Stimulated activated CD8-positive, alpha-beta memory T cell treated with anti-CD3 and anti-CD28 coated beads, Interleukin-15, amount 100 ng/mL, for 24 hours (primary cell): ENCODE measurements around the gene KRT7.
"Not testable (repeated sequence)": the region's sequence is repeated elsewhere in the genome, so short reads cannot be mapped to it uniquely, and the experiment has no call there.

Experiments used
- DNase-seq: peaks from one replicate; pipeline ENCODE4 v3.0.0-alpha.2; 2020; ENCODE audit warnings: low read depth

Gene KRT7

GRCh38 chr12:52278575-52279421, 45.8 kb downstream of the KRT7 start:
- DNase-seq: peak; percentile 66

DNA sequence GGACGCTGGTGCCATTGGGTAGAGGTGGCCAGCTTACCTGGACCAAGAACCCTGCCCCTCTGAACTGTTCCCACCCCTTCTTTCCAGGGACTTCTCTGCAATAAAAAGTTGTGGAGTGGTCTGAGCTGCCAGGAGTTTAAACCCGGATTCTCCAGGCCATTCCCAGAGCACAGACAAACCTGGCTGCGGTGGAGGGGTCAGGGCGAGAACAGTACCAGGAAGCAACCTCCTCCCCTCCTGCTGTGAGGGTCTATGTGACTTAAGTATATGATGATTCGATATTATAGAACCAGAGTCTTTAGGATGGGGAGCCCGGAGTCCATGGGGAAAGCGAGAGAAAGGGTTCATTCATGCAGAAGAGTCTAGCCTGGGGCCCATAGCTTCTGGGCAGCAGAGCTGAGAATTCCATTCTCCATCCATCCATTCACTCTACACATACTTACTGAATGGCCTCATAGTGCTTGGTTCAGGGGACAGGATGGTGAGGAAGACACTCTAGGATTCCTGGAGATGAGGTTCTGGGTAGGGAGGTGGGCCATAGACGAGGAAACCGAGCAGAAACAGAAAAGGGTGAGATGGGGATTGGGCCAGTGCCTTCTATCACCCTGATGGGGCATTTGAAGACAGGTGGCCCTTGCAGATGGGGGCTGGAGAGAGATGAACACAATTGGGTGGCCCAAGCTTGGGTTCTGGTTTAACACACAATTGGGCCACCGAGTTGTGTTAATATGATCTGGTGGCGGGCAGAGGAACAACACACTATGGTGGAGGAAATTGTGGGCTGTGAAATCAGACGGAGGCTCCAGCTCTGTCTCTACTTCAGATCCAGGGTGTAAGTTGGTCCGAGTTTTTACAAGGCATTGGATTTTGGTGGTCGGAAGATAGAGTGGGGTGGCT, 46.6 kb downstream of the KRT7 start:
- no peak for DNase-seq

- DNase-seq: no peak
Observed at GRCh38 chr12:52280319-52280795, 47.3 kb downstream of the KRT7 start.

- DNase-seq: no peak
Observed at GRCh38 chr12:52280796-52281560, 47.9 kb downstream of the KRT7 start.

DNA sequence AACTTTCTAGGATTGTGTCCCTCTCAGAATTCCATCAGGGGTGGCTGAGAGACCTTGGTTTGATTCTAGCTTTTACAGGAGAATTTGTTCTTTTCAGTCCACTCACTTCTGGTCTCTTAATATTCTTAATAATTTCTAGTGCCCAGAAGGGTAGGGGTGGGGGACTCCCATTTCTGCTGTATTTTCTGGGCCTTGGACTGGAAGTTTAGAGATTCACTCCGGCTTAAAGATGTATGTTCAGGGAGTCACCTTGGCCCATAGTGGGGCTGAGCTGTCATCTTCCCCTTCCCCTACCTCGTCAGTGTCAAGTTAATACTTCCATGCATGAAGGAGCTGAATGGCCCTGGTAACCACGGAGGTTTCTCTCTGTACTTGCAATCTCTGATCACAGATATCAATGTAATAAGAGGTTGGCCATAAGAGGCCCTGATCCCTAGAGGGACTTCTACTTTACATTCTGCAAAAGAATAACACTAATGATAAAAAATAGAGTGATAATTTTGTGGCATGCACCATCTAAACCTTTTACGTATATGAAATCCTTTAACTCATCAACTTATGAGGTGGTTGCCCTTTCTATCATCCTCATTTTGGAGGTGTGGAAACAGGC, 51.6 kb downstream of the KRT7 start:
- no peak for DNase-seq

- no peak for DNase-seq
Observed at GRCh38 chr12:52285172-52285745, 52.2 kb downstream of the KRT7 start.

- DNase-seq: no peak
Observed at GRCh38 chr12:52285851-52286530, 52.9 kb downstream of the KRT7 start.

GRCh38 chr12:52286857-52287785, 54.1 kb downstream of the KRT7 start:
- DNase-seq: not testable (repeated sequence)

DNA sequence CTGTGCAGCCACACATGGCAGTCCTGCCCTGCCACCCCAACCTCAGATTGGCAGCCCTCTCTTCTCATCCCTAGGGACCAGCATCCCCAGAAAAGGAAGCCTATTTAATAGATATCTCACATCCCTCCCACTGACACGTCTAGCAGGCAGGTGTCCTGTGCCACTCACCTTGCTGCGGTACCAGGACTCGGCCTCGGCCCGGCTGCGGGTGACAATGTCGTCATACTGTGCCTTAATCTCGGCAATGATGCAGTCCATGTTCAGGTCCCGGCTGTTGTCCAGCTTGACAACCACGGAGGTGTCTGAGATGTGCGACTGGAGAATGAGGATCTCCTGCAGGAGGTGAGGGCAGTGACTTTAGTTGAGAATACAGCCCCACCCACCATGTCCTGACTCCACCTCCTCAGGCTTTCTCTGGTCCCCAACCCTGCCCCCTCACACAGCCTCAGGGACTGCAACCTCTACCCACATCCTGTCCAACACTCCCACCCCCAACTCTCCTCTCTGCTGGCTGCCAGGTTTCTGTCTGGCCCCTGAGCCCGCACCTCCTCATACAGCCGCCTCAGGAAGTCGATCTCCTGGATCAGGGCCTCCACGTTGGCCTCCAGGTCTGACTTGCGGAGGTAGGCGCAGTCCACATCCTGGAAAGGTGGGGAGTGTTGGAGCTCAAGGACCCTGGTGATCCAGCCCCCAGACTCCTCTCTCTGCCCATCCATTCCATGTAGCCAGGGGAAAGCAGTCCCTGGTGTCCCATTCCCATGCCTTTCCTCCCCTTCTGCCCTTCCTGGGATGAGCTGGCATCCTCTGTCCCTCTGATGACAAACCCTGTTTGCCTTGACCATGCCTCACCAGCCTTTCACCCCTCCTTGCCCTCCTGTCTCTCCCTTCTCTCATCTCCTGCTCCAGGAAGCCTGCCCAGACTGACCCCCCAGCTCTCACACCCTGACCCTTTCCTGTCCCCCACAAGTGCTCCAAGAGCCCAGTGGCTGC, 55.1 kb downstream of the KRT7 start:
- DNase-seq: not testable (repeated sequence)

DNA sequence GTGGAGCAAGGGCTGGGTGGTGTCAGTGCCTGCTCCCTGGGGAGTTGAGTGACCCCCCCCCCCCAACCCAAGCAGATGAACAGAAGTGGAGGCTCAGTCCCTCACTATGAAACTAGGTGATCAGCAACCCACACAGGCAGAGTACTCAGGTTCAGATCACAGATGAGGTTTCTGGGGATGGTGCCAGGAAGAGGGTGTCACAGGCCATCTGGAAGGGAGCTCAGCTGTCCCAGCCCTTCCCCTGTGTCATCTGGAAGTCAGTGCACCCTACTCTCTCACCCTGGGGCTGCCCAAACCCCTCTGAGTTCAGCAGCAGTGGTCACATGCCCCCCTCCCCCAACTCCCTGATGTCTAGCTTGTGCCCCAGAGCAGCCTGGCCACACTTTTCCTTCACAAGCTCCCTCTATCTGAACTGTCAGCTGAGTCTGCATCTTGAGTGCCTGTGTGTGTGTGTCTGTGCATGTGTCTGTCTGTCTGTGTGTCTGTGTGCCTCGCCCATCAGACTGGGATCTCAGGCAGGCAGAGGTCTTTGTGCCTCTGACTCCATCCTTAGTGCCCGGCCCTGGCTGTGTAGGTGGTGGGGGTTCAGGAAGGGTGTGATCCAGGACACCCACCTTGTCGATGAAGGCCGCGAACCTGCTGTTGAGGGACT, 57.6 kb downstream of the KRT7 start:
- DNase-seq: not testable (repeated sequence)

DNA sequence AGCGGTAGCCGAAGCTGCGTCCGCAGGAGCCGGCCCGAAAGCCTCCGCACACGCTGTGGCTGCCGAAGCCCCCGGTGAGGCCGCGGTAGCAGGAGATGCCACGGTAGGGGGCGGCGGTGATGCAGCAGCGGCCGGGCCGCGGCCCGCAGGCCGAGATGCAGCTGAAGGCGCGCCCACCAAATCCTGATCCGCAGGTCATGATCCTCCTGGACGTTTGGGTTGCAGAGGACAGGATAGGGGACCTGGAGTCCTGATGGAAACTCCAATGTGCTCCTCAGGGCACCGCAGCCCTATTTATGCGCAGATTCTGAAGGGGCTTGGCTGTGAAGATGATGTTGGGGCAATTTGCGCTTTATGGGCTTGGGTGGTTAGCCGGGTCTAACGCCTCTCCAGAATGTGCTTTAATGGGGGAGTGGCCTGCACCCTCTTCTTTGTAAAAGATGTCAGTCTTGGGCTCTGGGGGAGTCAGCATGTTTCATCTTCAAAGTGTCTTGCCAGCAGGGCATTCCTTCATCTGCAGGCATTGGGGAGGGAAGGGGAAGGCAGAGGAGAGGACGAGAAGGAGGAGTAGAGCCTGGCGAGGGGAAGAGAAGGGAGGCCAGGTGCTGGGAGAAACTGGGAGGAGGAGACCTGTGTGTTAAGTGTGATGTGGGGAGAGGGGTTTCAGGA, 58.4 kb downstream of the KRT7 start, which contains the start of gene KRT81:
TSS of gene KRT81 (minus strand) at position 268 of the 669 bp plus-strand sequence. CDS start at position 199, 69 bp downstream.
- no peak for DNase-seq

DNA sequence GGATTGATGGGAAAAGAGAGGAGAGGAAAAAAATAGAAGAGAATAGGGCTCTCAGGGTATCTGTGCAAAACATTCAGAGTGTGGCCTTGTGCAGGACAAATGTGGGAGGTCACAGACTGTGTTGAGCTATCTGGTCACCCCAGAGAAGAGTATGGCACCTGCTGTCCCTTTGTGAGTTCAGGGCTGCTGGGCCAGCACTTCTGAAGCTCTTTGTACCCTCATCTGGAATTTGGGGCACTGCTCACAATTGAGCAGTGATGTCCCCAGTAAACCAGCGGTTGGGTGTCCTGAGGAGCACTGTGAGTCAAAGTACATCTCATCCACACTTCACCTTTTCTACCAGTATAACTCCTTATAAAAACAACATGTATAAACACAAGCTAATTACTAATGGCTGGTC, 60.9 kb downstream of the KRT7 start:
- DNase-seq: no peak

GRCh38 chr12:52294803-52295202, 61.8 kb downstream of the KRT7 start:
- DNase-seq: no peak

- no peak for DNase-seq
Observed at GRCh38 chr12:52295663-52296062, 62.6 kb downstream of the KRT7 start.

DNA sequence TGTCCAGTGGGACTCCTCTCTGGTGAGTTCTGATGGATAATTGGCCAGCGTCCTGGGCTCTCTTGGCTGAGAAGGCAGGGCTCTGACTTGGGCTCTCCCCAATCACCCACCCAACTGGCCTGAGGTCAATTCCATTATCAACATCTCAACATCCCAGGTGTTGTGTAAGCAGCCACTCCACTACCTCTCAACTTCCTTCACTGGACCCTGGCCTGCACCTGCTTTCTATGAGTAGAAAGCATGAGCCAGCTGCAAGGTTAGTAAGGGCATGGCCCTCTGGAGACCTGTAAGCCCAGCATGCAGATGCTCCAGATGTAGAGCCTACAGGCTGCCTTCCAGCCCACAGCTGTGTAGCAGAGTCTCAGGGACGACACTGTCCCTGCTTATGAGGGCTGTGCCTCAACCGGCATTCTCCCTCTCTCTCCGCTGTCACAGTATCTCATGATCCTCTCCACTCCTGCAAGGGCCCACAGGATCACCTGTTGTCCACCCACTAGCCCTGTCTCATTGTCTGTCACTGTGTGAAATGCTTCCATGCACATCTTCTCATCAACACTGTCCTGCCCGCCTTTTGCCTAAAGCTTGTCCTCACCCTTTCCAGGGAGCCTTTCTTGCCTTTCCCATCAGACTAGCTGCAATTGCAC, 63.7 kb downstream of the KRT7 start:
- no peak for DNase-seq
